HuH-7.5 (cell line): ENCODE data around the gene TIMP1.

Experiments used
- DNase-seq: peaks from one replicate; pipeline ENCODE4 v3.0.0; 2011; ENCODE audit warnings: low spot score

Gene TIMP1

DNA sequence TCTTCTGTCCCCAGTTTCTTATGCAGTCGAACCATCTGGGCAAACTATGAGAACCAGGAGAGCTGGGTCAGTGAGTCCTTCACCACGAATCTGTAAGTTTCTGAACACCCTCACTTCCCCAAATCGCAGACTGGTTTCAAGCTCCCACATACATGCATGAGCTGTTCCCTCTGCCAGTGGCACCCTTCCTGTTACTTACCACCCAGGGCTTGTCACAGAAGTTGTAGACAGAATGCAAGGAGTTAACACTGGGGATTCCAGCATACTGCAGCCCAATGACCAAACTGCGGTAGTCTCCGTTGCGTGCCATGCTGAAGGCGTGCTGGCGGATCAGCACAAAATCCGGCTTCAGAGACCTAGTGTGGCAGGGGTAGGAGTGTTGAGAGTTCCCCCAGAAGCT, 22.8 kb downstream of the TIMP1 start:
- no peak for DNase-seq

DNA sequence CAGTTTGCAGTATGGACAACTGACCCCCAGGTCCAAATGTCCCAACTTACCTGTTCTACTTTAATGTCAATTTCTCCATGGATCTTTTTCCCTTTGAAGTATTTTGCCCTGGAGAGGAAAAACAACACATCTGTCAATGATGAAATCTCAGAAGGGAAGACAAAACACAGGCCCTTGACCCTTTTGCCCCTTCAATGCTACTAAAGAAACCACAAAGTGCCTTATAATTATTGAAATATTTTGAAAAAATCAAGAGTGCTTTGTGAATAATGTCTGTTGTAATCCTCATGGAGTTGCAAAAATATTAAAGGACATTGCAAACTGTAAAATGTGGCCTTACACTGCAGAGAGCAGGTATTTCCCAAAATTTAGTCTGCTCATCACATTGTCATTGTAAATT, 24.9 kb downstream of the TIMP1 start:
- DNase-seq: no peak

DNA sequence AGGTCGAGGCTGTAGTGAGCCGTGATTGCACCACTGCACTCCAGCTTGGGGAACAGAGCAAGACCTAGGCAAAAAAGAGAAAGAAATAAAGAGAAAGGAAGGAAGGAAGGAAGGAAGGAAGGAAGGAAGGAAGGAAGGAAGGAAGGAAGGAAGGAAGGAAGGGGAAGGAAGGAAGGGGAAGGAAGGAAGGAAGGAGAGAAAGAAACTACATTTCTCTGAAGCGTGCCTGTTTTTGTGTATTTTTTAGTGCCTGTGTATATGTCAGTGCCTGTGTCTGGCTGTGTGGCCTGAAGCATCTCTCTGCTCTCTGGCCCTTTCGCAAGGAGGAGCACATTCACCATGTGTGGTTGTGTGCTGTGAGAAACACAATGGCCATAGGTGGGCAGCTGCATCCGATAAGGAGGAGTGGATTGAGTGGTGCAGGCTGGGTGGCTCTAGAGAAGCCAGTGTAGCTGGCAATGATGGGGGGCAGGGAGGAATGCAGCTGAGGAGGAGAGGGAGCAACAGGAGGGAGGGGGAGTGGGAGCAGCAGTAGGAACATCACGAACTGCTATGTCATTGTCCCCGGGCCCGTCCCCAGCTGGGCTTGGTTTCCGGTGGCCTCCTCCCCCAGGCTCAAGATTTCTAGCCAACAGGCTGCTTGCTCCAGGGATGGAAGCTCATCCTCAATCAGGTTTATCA, 26.0 kb downstream of the TIMP1 start:
- no peak for DNase-seq

- no peak for DNase-seq
Observed at GRCh38 chrX:47610511-47610910, 28.3 kb downstream of the TIMP1 start.

DNA sequence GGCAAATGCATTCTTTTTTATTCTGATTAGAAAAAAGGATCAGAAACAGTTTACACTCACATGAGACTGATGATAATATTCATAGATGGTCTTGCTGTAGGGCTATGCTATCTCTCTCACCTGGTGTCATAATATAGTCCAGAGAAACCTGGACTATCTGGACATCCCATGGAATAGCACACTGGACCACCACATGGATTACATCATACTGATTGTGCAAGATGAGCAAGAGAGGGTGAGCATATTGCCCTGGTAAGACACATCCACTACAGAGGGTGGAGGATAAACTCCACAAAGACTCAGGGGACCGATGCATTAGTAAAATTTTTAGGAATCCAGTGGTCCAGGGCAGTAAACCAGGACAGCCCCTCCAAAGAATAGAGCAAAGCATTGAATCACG, 29.3 kb downstream of the TIMP1 start:
- DNase-seq: no peak

DNA sequence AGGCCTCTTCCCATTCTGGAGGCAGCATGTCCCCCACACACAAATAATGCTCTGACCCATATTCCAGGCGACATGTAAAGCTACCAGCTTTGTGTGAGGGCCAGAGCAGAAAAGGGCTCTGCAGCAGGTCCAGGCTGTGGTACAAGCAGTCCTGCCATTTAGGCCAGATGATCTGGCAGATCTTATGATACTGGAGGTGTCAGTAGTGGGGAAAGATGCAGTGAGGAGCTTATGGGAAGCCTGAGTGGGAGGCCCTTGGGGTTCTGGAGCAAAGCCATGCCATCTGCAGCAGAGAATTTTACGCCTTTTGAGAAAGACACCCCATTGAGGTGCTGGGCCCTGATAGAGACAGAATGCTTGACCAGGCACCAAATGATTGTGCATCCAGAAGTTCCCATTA, 29.7 kb downstream of the TIMP1 start:
- DNase-seq: no peak

GRCh38 chrX:47612418-47612817, 30.2 kb downstream of the TIMP1 start:
- DNase-seq: no peak

DNA sequence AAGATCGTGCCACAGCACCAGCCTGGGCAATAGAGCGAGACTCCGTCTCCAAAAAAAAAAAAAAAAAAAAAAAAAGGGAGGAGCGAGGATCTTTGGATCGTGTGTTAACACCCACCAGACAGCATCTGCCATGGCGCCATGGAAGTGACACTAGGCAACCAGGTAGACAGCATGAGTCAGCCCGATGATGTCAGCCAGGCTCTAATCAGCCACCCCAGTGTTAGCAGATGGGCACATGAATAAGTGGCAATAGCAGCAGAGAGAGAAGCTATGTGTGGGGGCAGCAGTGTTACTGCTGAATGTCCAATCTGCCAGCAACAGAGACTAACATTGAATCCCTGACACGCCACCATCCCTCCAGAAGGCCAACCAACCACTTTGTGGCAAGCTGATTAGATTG, 30.8 kb downstream of the TIMP1 start:
- DNase-seq: no peak

GRCh38 chrX:47614618-47615017, 32.4 kb downstream of the TIMP1 start:
- DNase-seq: no peak

DNA sequence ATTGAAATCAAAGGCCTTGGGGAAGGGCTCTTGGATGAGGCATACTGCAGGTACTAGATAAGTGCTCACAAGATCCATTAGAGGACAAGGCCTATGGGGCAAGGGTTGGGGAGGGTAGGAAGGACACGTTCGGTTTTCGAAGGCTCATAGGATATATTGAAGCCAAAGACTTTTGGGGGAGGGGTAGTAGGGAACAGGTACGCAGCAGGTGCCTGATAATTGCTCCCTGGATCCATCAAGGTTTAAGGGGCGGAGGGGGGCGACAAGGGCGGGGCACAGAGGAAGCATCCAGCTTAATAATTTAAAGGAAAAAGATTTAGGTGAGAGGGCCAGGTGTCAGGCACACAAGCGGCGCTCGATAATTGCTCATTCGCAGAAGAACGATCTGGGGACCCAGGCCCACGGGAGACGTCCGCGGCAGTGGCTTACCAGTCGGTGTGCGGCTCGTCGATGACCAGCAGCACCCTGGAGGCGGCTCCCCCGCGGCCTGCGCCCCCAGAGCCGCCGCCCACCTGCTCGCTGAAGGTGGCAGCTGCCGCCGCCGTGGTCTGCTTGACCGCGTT, 36.8 kb downstream of the TIMP1 start:
- DNase-seq: no peak

DNA sequence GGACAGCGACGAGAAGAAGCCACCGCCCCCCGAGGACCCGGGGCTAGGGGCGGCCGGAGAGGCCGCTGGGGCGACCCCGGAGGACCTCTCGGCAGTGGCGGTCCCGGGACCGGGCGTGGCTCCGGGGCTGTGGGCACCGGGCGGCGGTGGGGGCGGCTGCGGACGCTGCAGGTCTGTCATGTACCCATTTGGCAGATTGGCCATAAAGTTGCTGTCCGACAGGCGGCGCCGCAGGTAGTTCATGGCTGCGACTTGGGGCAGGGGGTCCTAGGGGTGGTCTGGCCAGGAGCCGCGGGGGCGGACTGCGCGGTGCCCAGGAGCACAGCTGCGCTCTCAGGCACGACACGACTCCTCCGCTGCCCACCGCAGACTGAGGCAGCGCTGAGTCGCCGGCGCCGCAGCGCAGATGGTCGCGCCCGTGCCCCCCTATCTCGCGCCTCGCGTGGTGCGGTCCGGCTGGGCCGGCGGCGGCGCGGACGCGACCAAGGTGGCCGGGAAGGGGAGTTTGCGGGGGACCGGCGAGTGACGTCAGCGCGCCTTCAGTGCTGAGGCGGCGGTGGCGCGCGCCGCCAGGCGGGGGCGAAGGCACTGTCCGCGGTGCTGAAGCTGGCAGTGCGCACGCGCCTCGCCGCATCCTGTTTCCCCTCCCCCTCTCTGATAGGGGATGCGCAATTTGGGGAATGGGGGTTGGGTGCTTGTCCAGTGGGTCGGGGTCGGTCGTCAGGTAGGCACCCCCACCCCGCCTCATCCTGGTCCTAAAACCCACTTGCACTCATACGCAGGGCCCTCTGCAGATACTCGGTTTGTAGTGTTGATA, 37.5 kb downstream of the TIMP1 start, which contains the start of gene SYN1:
Gene SYN1 (minus strand): TSS at position 372 of the 817 bp plus-strand sequence. CDS start 129 bp downstream, at position 243.
- DNase-seq: no peak

- no peak for DNase-seq
Observed at GRCh38 chrX:47620303-47620685, 38.1 kb downstream of the TIMP1 start.

- DNase-seq: no peak
Observed at GRCh38 chrX:47621851-47622250, 39.6 kb downstream of the TIMP1 start.

DNA sequence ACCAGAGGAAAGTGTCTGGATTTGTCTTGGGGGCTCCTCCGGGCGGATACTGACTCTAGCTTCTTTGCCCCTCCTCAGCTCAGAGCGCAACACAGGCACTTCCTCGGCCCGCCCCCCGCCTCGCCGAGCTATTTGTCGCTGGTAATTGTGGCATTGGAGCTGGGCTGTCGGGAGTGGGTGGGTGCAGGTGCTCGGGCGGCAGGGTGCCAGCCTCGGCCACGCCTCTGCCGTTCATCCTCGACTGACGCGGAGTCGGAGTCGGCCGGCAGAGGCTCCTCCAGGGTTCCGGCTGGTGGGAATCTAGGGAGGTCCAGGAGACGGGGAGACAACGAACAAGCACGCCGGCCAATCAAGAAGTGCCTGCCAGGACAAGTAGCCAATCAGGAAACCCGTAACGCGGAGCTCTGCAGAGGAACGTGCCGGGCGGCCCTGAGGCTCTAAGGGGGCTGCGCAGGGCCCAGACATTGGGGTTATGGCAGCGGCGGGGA, 41.3 kb downstream of the TIMP1 start:
- peak; percentile 51 for DNase-seq

GRCh38 chrX:47625365-47625764, 43.1 kb downstream of the TIMP1 start:
- no peak for DNase-seq

- no peak for DNase-seq
Observed at GRCh38 chrX:47628982-47629381, 46.7 kb downstream of the TIMP1 start.

DNA sequence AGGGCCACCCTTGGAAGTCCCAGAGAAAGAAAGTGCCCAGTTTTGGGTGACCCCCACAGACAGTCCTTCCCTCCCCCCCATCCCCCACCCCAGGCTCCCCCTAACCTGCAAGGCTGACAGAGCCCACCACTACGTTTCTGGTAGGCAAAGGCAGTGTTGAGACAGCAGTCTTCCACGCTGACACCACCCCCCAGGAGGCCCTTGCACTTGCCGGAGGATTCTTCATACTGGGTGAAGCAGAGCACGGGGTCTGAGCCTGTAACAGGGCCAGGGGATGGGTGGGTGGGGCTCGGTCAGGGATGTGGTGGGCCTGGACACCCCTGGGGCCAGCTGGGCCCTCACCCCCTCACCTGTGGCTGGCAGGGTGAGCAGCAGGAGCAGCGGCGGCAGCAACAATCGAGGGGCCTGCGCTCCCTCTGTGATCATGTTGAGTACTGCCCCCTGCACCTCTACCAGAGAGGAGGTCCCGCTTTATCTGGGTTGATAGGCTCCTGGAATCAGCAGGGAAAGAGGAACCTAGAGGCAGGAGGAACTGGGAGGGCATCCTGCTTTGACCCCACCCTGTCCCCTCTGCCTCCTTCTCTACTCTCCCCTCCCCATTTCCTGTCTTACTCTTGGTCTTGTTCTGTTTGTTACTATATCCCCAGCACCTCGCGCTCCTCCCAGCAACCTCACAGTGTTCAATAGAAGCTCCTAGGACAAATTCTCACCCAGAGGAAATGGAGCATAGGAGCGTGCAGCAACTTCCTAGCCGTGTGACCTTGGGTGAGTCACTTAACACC, 47.4 kb downstream of the TIMP1 start, which contains the start of gene CFP:
Gene CFP (minus strand): TSS at position 512 of the 782 bp plus-strand sequence. CDS start 86 bp downstream, at position 426.
- DNase-seq: no peak

DNA sequence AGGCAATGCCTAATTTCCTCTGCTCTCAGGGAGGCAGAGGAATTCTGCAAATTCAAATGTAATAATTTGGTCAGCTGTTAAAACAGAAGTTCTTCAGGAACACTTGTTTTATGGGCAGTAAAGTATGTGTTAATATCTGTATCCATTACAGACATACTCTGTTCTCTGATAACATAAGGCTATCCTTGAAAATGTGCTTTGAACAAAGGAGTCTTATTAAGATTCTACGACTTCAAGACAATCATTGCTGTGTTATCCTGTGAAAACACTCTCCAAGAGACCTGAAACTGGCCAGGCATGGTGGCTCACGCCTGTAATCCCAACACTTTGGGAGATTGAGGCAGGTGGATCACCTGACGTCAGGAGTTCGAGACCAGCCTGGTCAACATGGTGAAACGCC, 49.4 kb downstream of the TIMP1 start:
- DNase-seq: no peak

GRCh38 chrX:47632666-47633065, 50.4 kb downstream of the TIMP1 start:
- DNase-seq: no peak

DNA sequence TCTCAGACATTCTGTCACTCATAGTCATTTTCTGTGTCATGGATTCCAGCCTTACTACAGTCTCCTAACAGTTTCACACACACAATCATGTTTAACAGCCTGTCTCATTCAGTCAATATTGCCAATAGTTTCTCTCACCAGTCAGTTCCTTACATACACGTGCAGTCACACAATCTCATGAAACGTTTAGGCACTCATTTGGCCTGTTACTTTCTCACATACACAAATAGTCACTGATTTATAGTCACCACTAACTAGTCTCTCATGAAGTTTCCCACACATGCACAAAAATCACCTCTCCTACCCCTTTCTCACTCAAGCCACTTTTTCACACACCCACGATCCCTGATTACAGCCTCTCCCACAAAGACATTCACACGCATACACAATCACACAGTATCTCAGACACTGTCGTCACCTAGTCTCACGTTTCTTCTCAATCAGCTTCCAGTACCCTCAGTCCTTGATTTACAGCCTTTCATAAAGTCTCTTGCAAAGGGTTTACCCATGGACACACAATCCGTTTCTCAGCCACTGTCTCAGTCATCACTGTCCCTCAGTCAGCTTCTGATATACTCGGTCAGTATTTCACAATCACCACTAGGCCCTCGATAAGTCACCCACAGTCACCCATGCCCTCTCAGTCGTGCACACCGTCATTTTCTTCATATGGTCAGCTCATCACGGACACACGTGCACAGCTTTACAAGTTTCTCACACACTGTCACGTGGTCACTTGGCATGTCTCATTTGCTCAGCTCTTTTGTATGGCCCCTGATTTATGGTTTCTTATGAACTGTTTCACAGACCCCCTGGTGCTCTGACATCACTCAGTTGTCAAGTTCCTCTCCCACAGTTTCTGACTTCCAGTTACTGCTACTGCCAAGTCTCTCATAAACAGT, 51.7 kb downstream of the TIMP1 start:
- DNase-seq: no peak
